GM21367 (cell line): Measurements from ENCODE around the gene PMEPA1.

Experiments used
- ATAC-seq: cut with Tn5 transposase; IDR thresholded peaks from one replicate; pipeline ENCODE4 v1.9.1; 2021; ENCODE audit not compliant: unreplicated experiment

PMEPA1 gene

DNA sequence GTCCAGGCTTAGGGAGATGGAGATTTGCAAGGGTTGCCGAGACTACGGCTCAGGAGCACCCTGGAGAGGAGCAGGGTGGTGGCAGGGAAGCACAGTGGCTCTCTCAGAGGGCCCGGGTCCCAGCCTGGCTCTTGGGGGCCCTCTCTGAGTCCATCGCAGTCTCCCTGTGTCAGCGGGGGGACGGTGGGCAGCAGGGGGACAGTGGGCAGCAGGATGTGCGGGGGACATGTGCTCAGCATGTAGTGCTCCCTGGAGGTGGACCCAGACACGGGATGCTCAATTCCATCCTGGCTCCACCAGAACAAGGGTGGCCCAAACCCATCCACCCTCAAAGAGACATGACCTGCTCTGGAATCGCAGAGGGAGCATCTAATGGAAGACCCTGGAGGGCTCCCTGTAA, 46.6 kb downstream of the PMEPA1 start:
- no peak for ATAC-seq

DNA sequence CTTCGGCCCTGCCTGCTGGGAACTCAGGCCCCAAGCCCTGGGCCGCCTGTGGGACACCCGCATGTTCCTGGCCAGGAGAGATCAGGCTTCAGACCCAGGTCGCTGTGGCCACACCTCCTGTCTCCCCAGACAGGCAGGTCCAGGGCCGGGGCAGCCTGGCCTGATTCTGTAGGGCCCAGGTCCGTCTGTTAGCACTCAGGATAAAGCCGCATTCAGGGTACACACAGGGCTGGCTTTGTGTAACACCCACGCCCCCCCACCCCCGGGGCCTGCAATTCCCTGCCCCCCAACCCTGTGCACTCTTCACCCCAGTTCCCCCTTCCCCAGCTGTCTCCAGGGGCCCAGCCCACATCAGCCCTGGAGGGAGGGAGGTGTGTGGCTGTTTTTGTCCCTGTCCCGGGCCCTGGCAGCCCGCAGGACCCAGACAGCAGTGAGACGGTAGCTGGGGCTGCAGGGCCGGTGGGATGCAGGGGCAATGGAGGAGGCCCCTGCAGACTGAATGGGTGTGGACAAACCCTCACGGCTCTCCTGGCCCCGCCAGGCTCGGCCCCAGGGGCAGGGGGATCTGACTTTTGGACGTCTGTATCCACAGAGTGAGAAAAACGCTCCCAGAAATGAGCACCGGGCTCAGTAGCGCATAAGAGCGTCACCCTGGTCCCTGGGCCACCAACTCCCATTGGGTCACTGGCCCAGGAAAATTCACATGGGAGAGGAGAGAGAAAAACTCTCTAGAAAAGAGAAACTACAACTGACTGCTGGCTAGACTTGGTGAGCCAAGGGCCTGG, 47.2 kb downstream of the PMEPA1 start:
- no peak for ATAC-seq

DNA sequence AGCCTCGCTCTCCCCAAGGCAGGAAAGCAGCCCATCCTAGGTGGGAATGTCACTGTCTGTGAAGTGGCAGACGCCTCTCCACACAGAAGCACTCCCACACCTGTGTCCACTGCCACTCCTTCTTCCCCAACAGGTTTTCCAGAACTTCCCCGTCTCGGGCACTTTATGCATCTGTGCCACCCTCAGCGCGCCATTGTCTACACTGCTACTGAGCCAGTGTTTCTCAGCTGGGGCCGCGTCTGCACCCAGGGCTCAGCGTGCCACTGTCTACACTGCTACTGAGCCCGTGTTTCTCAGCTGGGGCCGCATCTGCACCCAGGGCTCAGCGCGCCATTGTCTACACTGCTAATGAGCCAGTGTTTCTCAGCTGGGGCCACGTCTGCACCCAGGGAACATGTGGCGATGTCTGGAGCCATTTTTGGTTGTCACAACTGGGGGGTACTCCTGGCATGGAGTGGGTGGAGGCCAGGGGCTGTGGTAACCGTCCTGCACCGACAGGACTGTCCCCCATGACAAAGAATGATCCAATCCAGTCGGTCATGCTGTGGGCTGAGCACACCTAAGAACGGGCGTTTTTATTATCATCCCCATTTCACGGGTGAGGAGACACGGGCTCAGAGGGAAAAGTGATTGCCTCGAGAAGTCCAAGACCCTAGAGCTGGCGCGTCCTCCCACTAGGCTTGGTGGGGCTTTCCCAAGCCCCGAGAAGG, 47.9 kb downstream of the PMEPA1 start:
- no peak for ATAC-seq

DNA sequence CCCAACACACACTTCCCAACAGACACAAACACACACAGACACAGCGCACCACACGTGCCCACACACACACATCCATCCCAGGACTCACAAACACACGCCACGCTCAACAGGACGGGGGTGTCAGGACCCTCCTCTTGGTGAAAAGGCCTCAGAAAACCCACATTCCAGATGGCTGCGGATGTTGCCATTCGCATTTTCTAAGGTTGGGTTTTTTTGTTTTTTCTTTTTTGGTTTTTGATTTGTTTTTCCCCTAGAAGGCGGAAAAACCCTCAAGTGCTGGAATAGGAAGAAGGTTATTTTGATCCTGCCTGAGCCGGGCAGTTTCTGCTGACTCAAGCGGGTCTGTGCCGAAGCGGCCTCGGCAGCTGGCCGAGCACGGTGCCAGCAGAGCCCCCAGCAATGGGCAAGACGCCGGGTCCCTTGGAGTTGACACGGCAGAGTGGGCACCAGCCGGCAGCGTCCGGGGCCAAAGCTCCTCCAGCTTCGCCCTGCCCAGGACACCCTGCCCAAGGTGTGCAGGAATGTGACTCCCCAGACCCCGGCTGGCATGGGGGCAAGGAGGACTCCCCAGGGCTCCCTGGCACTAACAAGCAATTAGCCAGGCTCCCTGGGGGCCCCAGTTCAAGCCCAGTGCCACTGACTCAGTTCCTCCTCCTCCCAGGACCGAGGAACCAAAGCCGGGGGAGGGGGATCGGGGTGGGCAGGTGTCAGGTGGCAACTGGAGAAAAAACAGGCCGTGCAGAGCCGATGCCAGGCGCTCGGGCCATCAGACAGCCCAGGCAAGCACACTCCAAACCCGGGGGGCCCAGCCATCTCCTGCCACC, 48.7 kb downstream of the PMEPA1 start:
- ATAC-seq, result no peak

DNA sequence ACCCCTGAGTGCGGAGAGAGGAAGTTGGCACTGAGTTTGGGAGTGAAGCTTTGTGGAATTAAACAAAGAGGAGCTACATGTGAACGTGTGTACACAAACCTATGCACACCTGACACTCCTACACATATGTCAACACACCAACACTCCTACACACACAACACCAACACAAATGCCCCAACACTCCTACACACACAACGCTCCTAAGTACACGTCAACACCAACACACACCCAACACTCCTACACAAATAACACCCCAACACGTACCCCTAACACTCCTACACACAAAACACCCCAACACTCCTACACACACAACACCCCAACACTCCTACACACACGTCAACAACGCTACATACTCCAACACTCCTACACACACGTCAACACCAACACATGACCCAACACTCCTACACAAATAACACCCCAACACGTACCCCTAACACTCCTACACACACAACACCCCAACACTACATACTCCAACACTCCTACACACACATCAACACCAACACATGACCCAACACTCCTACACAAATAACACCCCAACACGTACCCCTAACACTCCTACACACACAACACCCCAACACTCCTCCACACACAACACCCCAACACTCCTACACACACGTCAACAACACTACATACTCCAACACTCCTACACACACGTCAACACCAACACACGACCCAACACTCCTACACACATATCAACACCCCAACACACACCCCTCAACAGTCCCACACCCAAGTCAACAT, 49.5 kb downstream of the PMEPA1 start:
- no peak for ATAC-seq

DNA sequence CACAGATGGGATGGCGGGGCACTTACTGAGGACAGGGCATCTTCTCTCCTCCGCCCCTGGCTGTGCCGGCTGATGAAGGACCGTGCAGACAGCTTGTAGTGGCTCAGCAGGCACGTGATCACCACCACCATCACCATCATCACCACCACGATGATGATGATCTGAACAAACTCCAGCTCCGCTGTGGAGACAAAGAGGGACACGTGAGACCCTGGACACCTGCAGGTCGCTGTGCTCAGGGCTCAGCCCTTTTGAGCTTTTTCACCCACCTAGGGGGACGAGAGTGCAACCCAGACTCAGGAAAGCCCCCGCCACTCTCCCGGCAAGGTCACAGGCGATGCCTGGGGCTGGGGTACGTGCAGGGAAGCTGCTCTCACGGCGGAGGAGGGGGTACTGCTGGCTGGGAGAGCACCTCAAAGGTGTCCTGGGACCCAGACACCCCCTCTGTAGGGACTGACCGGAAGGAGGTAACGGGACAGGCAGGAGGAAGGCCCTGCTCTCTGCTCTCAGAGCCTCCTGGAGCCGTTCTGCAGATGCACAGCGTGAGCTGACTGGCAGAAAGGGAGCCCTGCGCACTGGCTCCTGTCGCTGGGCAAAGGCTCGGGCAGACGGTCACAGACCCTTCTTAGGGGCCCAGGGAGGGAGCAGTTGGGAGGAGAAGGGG, 50.2 kb downstream of the PMEPA1 start:
- ATAC-seq, result no peak

DNA sequence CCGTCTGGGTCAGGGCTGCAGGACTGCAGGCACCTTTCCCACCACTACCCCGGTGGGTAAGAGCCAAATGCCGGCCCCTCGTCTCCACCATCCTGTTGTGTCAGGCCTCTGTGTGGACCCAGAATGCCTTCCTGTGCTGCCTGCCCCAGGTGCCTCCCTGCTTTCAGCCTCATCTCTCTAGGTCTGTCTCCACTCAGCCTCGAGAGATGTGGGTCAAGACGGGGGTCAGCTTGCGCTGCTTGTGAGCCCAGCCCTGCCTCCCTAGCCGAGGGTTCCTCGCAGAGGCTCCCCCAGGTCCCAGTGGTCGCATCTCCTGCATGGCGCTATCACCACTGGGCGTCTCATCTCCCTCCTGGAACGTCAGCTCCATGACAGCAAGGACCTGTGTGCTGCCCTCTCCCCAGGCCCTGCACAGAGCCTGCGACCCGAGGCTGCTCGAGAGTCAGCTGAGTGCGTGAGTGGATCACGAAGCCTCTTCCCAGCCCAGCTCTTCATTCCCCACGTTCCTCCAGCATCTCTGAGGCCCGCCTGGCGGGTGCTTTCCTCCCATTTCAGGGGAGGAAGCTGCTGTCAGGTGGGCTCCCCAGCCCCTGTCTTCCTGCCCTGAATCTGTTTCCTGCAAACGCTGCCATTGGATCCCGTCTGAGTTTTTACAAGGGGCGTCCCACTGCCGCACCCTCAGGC, 50.8 kb downstream of the PMEPA1 start:
- no peak for ATAC-seq

DNA sequence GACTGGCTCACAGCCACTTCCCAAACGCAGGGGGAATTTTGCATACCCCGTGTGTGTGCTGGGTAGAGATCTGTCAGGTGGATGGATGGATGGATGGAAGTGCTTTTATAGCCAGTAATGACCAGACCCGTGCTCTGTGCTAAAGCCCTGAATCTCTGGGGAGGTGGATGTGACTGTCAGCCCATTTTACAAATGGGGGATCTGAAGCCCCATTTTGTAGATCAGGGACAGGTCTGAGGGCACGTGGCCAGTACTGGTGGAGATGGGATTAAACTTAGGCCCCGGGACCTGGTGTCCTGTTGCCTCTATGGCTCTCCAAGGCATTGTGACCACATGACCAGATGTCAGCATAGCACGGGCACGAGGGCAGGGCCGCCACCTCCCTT, 51.4 kb downstream of the PMEPA1 start:
- no peak for ATAC-seq

DNA sequence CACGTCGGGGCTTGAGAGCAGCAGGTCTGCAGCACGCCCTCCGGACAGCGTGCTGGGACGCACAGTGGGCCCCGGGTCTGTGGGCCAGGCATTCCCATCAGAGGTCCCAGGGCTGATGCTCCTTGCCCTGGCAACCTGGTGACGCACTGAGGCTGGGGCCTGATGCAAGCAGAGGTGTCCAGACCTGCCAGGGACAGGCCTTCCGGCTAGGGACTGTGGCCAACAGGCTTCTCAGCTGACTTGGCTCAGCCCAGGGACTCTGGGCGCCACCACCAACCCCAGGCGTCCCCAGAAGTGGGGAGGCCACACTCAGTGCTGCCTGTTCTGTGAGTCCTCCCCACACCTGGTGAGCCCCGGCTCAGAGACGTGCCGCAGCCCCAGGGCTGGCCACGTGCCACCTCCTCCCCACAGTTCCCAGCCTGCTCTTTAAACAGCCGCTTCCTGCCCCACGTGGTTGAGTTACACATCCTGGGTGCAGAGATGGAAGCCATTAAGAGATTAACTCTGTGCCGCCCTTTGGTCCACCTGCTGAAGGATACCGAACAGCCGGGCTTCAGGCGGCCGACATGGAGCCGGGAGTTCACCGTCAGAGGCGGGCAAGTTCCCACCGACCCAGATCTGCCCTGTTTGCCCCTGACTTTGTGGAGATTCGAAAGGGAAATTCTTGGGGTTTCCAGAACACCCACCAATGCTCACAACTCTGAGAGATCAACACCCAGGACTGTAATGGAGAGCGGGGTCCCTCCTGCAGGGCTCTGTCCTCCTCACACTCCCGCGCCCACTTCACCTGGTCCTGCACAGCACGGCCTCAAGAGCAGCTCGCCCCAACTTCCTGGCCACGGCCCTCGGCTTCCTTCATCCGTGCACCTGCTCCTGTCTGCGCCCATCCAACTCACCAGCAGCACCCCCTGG, 52.0 kb downstream of the PMEPA1 start:
- ATAC-seq, result no peak

DNA sequence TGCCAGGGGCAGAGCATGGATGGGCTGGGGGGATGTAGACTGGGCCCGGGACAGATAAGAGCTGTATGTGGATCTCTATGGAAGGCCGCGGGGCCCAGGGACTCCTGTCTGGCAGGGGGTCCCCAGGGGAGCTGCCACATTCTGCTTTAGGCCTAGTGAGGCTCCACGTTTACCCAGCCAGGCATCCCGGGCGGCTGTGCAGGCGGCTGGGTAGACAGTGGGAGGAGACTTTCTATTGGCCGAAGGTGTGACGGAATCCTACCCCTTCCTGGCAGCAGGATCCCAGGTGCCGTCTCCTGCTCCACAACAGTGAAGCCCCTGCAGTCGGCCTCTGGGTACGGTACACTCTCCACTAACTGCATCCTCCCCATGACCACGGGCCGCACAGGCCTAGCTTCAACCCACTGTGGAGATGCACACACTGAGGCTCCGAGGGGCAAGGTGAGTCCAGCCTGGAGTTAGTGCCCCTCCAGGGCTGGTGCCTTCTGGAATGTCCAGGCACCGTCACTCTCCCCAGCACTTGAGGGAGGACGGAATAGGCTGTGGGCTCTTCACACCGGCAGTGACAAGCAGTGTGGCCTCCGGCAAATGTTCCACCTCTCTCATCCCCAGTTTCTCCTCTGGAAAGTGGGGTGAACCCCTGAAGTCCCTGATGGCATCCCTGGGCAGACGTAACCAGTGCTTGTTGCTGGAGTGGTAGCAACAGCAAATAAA, 52.8 kb downstream of the PMEPA1 start:
- no peak for ATAC-seq

DNA sequence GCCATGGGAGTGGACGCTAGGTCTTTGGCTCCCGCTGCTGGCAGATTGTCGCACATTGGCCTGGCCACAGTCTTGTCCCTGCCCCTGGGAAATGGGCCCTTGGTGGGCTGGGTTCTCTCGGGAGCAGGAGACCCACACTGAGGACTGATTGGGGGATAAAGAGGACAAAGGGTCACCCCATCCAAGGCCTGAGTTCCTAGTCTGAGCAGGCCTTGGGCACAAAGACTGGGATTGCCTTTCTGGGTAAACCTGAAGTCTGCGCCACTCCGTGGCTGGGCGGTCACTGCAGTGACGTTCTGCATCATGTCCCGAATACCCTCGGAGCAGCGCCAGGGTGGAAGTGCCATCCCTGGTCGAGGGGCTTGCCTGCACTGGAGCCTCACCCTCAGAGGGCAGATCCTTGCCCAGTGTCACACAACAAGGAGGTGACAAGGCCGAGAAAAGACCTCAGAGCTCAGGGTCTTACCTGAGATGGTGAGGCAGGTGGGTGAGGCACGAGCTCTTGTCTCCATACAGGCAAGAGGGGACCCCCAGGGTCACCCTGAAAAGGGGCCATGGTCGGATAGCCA, 53.5 kb downstream of the PMEPA1 start:
- ATAC-seq, result no peak

DNA sequence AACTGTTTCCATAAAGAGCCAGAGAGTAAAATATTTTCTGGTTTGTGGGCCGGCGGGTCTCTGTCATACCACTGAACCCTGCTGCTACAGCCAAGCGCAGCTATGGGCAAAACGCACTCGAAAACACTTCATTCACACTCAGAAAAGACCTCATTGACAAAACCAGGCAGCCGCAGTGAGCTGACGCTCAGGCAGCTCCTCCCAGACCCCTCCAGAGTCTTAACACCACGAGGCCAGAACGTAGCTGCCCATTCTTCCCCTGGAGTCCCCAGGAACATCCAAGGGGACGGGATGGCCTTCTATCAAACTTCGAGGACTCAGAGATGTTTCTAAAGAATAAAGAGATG, 54.0 kb downstream of the PMEPA1 start:
- no peak for ATAC-seq

DNA sequence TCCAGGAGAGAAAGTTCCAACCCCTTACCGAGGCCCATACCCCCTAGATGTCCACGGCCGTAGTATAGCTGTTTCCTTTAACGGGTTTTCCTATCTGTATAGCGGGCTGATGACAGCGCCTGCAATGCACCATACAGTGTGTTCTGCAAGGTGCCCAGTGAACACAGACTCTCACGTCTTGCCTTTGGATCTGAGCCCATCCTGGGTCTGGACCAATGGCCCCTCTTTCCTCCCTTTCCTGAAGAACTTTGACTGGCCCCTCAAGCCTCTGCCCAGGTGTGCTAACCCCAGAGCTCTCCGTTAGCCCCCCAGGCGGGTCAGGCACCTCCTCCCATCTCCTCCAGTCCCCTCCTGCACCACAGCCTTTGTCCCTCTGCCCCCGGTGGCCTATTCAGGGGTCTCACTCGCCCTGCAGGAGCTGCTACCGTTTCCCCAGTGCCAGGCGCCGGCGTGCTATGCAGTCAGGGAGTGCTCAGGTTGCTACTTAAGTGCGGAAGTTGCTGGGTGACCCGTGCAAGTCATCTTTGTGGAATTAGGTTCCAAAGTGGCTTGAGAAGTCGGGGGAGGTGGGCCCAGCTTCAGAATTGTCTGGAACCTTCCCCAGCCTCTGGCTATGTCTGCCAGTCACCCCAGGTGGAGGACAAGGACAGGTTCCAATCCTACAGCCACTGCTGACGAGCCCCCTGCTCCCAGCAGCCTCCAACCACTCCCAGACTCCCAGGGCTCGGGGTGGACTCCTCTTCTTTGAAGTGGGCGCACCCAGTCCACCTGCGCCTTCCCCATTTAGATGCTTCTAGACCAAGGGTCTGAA, 54.6 kb downstream of the PMEPA1 start:
- ATAC-seq, result no peak

DNA sequence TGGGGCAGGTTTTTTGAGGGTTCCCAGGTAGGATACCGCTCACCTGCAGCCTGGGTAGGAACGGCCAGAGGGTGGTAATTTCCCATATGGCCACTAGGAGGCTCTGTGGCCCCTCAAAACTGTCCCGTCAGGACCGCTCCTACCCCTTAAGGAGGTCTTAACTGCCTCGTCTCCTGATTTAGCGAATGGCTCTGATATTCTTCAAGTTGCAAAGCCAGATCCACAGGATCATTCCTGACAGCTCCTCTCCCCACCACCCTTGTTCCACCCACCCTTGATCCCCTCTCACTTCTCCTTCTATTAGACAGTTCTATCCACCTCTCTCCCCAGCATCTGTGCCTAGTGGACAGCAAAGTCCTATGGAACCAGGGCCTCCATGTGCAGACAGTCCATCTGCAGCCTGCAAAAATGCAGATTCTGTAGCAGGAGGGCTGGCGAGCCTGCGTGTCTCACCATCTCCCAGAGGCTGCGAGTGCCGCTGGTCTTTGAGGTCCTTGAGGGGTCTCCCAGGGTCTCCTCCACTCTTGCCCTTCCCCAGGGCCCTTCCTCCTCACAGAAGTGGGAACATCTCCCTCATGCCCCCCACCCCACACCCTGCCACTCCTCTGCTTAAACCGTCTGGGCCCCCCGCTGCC, 55.3 kb downstream of the PMEPA1 start:
- peak; percentile 70 for ATAC-seq

DNA sequence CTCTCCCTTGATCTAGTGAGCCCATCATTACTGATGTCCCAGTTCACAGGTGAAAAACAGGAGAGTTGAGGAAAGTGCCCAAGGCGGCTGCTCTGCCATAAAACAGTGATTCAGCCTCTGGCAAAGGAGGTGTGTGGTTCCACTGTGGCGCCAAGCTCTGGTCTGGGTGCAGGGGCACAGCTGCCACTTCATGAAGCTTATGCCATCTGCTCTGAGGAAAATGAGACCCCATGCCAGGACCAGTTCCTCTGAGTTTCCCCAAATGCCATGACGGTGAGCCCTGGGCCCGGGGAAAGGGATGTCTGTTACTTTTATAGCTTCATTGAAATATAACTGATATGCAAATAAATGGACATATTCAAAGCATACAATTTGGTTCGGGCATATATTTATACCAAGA, 55.9 kb downstream of the PMEPA1 start:
- ATAC-seq, result no peak

DNA sequence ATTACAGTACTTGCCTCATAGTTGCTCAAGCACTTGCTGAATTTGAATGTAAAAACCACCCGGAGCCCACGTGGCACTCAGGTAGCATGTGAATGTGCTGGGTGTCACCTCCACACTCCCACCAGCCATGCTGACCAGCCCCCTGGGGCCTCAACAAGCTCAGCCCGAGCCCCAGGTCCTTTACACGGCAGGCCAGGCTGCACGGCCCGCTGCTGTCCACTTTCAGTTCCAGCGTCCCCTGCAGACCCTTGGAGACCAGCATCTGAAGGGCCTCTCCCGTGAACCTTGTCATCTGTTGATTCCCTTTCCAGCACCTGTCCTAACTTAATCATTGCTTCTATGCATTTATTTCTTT, 56.3 kb downstream of the PMEPA1 start:
- ATAC-seq, result no peak
